ENCODE results near the gene AUP1. TPM values are rescaled to one million over a fixed set of nuclear protein-coding genes. Genes with fewer than 3 reads are reported as not detected.

Gene AUP1
- total RNA-seq, 1 donor from 2014 or later, result 122 TPM

- Histone ChIP-seq H3K36me3 (no peaks in the 10 kb centered on the region), H3K4me1 (no peaks in the 10 kb centered on the region), H3K27ac (peak overlapping the region; percentile 39), H3K9me3 (no peaks in the 10 kb centered on the region), H3K4me3 (no peak overlapping the region), H3K27me3 (ENCODE audit: low read depth) (no peaks in the 10 kb centered on the region)
- peak in 1 of 2 donors; percentile 6 for ATAC-seq
- no peak for DNase-seq
- no peak for TF ChIP-seq CTCF (IDR thresholded peaks at IDR 0.05)
- intact Hi-C loops (cut with DNase I), result no loop called here
Observed at GRCh38 chr2:74540291-74540690, 10.8 kb upstream of the AUP1 start.

- no peak for TF ChIP-seq CTCF (IDR thresholded peaks at IDR 0.05)
- ATAC-seq (no peak), DNase-seq (no peak)
- no peak overlapping the region for H3K4me3 ChIP-seq
- H3K27ac ChIP-seq, result no peak overlapping the region
- H3K27me3 ChIP-seq (ENCODE audit: low read depth), result no peaks in the 10 kb centered on the region
- H3K4me1 ChIP-seq, result no peaks in the 10 kb centered on the region
- no peaks in the 10 kb centered on the region for H3K36me3 ChIP-seq
- H3K9me3 ChIP-seq, result no peaks in the 10 kb centered on the region
- intact Hi-C loops (cut with DNase I), result no loop called here
Observed at GRCh38 chr2:74538881-74539339, 9.4 kb upstream of the AUP1 start.

GRCh38 chr2:74537140-74537539, 7.6 kb upstream of the AUP1 start:
- DNase-seq, result no peak
- TF ChIP-seq CTCF (IDR thresholded peaks at IDR 0.05), result no peak
- no peaks in the 10 kb centered on the region for H3K27me3 ChIP-seq (ENCODE audit: low read depth)
- H3K9me3 ChIP-seq, result no peaks in the 10 kb centered on the region
- intact Hi-C loops (cut with DNase I), result no loop called here
- peaks cover under 1% of the 10 kb centered on the region for H3K4me1 ChIP-seq
- H3K27ac ChIP-seq, result no peak overlapping the region
- H3K36me3 ChIP-seq, result peaks cover 16% of the 10 kb centered on the region
- no peak overlapping the region for H3K4me3 ChIP-seq
- no peak for ATAC-seq

- intact Hi-C loops (cut with DNase I), result no loop called here
- H3K9me3 ChIP-seq, result no peaks in the 10 kb centered on the region
- TF ChIP-seq CTCF (IDR thresholded peaks at IDR 0.05), result no peak
- H3K27ac ChIP-seq, result no peak overlapping the region
- H3K27me3 ChIP-seq (ENCODE audit: low read depth), result no peaks in the 10 kb centered on the region
- H3K4me1 ChIP-seq, result peaks cover 8% of the 10 kb centered on the region
- ATAC-seq, result no peak
- DNase-seq, result no peak
- H3K36me3 ChIP-seq, result peaks cover 24% of the 10 kb centered on the region
- H3K4me3 ChIP-seq, result no peak overlapping the region
Observed at GRCh38 chr2:74536166-74536950, 6.9 kb upstream of the AUP1 start.

- no peaks in the 10 kb centered on the region for H3K9me3 ChIP-seq
- no peaks in the 10 kb centered on the region for H3K27me3 ChIP-seq (ENCODE audit: low read depth)
- peaks cover 17% of the 10 kb centered on the region for H3K4me1 ChIP-seq
- TF ChIP-seq CTCF (IDR thresholded peaks at IDR 0.05), result no peak
- peaks cover 24% of the 10 kb centered on the region for H3K36me3 ChIP-seq
- DNase-seq (no peak), ATAC-seq (no peak)
- H3K4me3 ChIP-seq, result no peak overlapping the region
- no peak overlapping the region for H3K27ac ChIP-seq
- intact Hi-C loops (cut with DNase I), result no loop called here
Observed at GRCh38 chr2:74535440-74535965, 6.0 kb upstream of the AUP1 start.

Data from lower lobe of right lung (tissue), 2 donors.